Neural progenitor cell (in vitro differentiated cells): ENCODE results near the gene ELMO1. TPM values are rescaled to one million over a fixed set of nuclear protein-coding genes. Genes with fewer than 3 reads are reported as not detected.

Experiments used
- DNase-seq: peaks from one replicate; pipeline ENCODE4 v3.0.0-alpha.2; 2016; ENCODE audit warnings: low spot score
- H2AFZ ChIP-seq: fragments of 200-600 bp; sonication (generic); replicated peaks from 2 replicates; pipeline ENCODE4 v1.6.1; 2016; ENCODE audit warnings: antibody characterized with exemption
- H3F3A ChIP-seq: fragments of 200-600 bp; sonication (generic); 2 replicates; pipeline ENCODE4 v1.6.1; 2016; ENCODE audit warnings: antibody characterized with exemption, low read depth
- H3K27ac ChIP-seq: fragments of 200-600 bp; sonication (generic); 2 replicates; pipeline ENCODE4 v1.5.1; 2016; ENCODE audit warnings: mild to moderate bottlenecking
- H3K27me3 ChIP-seq: fragments of 200-600 bp; sonication (generic); 2 replicates; pipeline ENCODE4 v1.6.1; 2016; ENCODE audit warnings: mild to moderate bottlenecking, moderate library complexity
- H3K36me3 ChIP-seq: fragments of 200-600 bp; sonication (generic); 2 replicates; pipeline ENCODE4 v1.5.1; 2016
- H3K4me1 ChIP-seq: fragments of 200-600 bp; sonication (generic); 2 replicates; pipeline ENCODE4 v1.6.1; 2016; ENCODE audit warnings: mixed run types
- H3K4me2 ChIP-seq: fragments of 200-600 bp; sonication (generic); 2 replicates; pipeline ENCODE4 v1.6.1; 2016
- H3K4me3 ChIP-seq: fragments of 200-600 bp; sonication (generic); 2 replicates; pipeline ENCODE4 v1.5.1; 2016
- H3K79me2 ChIP-seq: fragments of 200-600 bp; sonication (generic); 2 replicates; pipeline ENCODE4 v1.6.1; 2016; ENCODE audit warnings: low read depth
- H3K9ac ChIP-seq: fragments of 200-600 bp; sonication (generic); 2 replicates; pipeline ENCODE4 v1.6.1; 2016
- H3K9me3 ChIP-seq: fragments of 200-600 bp; sonication (generic); 2 replicates; pipeline ENCODE4 v1.5.1; 2016; ENCODE audit warnings: low read depth
- H4K20me1 ChIP-seq: fragments of 200-600 bp; sonication (generic); 2 replicates; pipeline ENCODE4 v1.6.1; 2016; ENCODE audit warnings: low read depth
- H3K27ac Mint-ChIP-seq: 3 replicates; pipeline ENCODE4 v1.8.0; 2021; ENCODE audit warnings: mixed read lengths
- H3K27me3 Mint-ChIP-seq: 2 replicates; pipeline ENCODE4 v1.8.0; 2022; ENCODE audit warnings: low read depth, mild to moderate bottlenecking, inconsistent platforms, moderate library complexity, mixed read lengths; ENCODE audit not compliant: insufficient read depth
- H3K36me3 Mint-ChIP-seq: 3 replicates; pipeline ENCODE4 v1.8.0; 2021; ENCODE audit warnings: mixed read lengths
- H3K4me1 Mint-ChIP-seq: 3 replicates; pipeline ENCODE4 v1.8.0; 2021; ENCODE audit warnings: mixed read lengths
- H3K4me3 Mint-ChIP-seq: 3 replicates; pipeline ENCODE4 v1.8.0; 2021; ENCODE audit warnings: mild to moderate bottlenecking, moderate library complexity, mixed read lengths
- H3K9me3 Mint-ChIP-seq: 3 replicates; pipeline ENCODE4 v1.8.0; 2020; ENCODE audit warnings: mixed read lengths
- CTCF ChIP-seq: fragments of 200-600 bp; sonication (generic); IDR thresholded peaks from 2 replicates; pipeline ENCODE4 v1.5.1; 2017; ENCODE audit warnings: antibody characterized with exemption, mild to moderate bottlenecking
- EZH2 ChIP-seq: fragments of 200-600 bp; sonication (generic); IDR thresholded peaks from 2 replicates; pipeline ENCODE4 v1.6.1; 2017; ENCODE audit warnings: antibody characterized with exemption, mild to moderate bottlenecking, moderate library complexity
- EZH2phosphoT487 ChIP-seq: fragments of 200-600 bp; sonication (generic); IDR thresholded peaks from 2 replicates; pipeline ENCODE4 v1.6.1; 2017; ENCODE audit warnings: antibody characterized with exemption
- total RNA-seq: library from RNA; depleted of rRNA; stranded (reverse); fragments of >200 nt; gene quantifications from 2 replicates; pipeline ENCODE4 v1.2.3, GENCODE V29; 2015; ENCODE audit warnings: low replicate concordance

ELMO1 gene
- total RNA-seq, 1 donor from 2014 or later, result 22.0 TPM

- Mint-ChIP-seq H3K27ac (no peak overlapping the region), H3K27me3 (no peaks in the 10 kb centered on the region), H3K36me3 (no peaks in the 10 kb centered on the region), H3K4me1 (peaks cover 3% of the 10 kb centered on the region), H3K9me3 (no peaks in the 10 kb centered on the region), H3K4me3 (no peak overlapping the region)
- Histone ChIP-seq H3K36me3 (no peaks in the 10 kb centered on the region), H3F3A (no peaks in the 10 kb centered on the region), H3K9me3 (no peaks in the 10 kb centered on the region), H3K4me3 (no peak overlapping the region), H2AFZ (no peak overlapping the region), H3K4me2 (no peak overlapping the region), H3K4me1 (no peaks in the 10 kb centered on the region), H3K79me2 (no peaks in the 10 kb centered on the region), H4K20me1 (no peaks in the 10 kb centered on the region), H3K27ac (no peak overlapping the region), H3K9ac (no peak overlapping the region), H3K27me3 (no peaks in the 10 kb centered on the region)
- DNase-seq, result no peak
- TF ChIP-seq EZH2phosphoT487, result no peak
- no peak for TF ChIP-seq CTCF
- no peak for TF ChIP-seq EZH2
These were observed 538.3 kb downstream of the ELMO1 start for GRCh38 chr7:36910401-36910800.

- H3K27me3 Mint-ChIP-seq, result peaks cover 2% of the 10 kb centered on the region
- H3K27me3 ChIP-seq, result no peaks in the 10 kb centered on the region
- no peak overlapping the region for H2AFZ ChIP-seq
- peaks cover 8% of the 10 kb centered on the region for H3K4me1 ChIP-seq
- TF ChIP-seq EZH2phosphoT487 (no peak), EZH2 (no peak), CTCF (no peak)
- H3K27ac Mint-ChIP-seq, result no peak overlapping the region
- DNase-seq, result no peak
- H4K20me1 ChIP-seq, result no peaks in the 10 kb centered on the region
- H3K4me2 ChIP-seq, result no peak overlapping the region
- H3K79me2 ChIP-seq, result no peaks in the 10 kb centered on the region
- H3K27ac ChIP-seq, result no peak overlapping the region
- no peaks in the 10 kb centered on the region for H3K36me3 ChIP-seq
- H3K36me3 Mint-ChIP-seq, result no peaks in the 10 kb centered on the region
- H3K9me3 Mint-ChIP-seq, result no peaks in the 10 kb centered on the region
- H3F3A ChIP-seq, result no peaks in the 10 kb centered on the region
- H3K4me3 Mint-ChIP-seq, result no peak overlapping the region
- H3K9ac ChIP-seq, result no peak overlapping the region
- peaks cover 12% of the 10 kb centered on the region for H3K4me1 Mint-ChIP-seq
- no peaks in the 10 kb centered on the region for H3K9me3 ChIP-seq
- H3K4me3 ChIP-seq, result no peak overlapping the region
These were observed 541.6 kb downstream of the ELMO1 start for GRCh38 chr7:36906956-36907635.

GRCh38 chr7:36906448-36906847 is 542.2 kb downstream of the ELMO1 start:
- no peak for TF ChIP-seq EZH2phosphoT487
- no peak for TF ChIP-seq CTCF
- TF ChIP-seq EZH2, result no peak
- Histone ChIP-seq H3K4me3 (no peak overlapping the region), H2AFZ (no peak overlapping the region), H3K4me2 (no peak overlapping the region), H3K4me1 (peaks cover 8% of the 10 kb centered on the region), H3K79me2 (no peaks in the 10 kb centered on the region), H3K36me3 (no peaks in the 10 kb centered on the region), H3K9ac (no peak overlapping the region), H4K20me1 (no peaks in the 10 kb centered on the region), H3F3A (no peaks in the 10 kb centered on the region), H3K27me3 (no peaks in the 10 kb centered on the region), H3K27ac (no peak overlapping the region), H3K9me3 (no peaks in the 10 kb centered on the region)
- no peak for DNase-seq
- Mint-ChIP-seq H3K27ac (no peak overlapping the region), H3K4me1 (peaks cover 12% of the 10 kb centered on the region), H3K9me3 (no peaks in the 10 kb centered on the region), H3K4me3 (no peak overlapping the region), H3K27me3 (peaks cover 2% of the 10 kb centered on the region), H3K36me3 (no peaks in the 10 kb centered on the region)
